PC-3 (cell line): ENCODE results near the gene RECQL5.

Experiments used
- CTCF ChIP-seq: fragments of 300-600 bp; sonication (generic); conservative IDR thresholded peaks from 2 replicates; pipeline ENCODE4 v1.5.1; 2017; ENCODE audit warnings: antibody characterized with exemption, low read depth, mild to moderate bottlenecking, low read length
- EZH2phosphoT487 ChIP-seq: fragments of 300-600 bp; sonication (generic); IDR thresholded peaks from 2 replicates; pipeline ENCODE4 v1.6.1; 2018; ENCODE audit warnings: mild to moderate bottlenecking, antibody characterized with exemption, low read length, borderline replicate concordance

- TF ChIP-seq CTCF = no peak
- no peak for TF ChIP-seq EZH2phosphoT487
Observed at GRCh38 chr17:75684924-75685323, 18.0 kb upstream of the RECQL5 start.
